HG03139 (cell line): ENCODE data around the gene ITPKB.
"Not testable (repeated sequence)": the region's sequence is repeated elsewhere in the genome, so short reads cannot be mapped to it uniquely, and the experiment has no call there.

Source experiments
- ATAC-seq: cut with Tn5 transposase; IDR thresholded peaks from one replicate; pipeline ENCODE4 v1.9.1; 2021; ENCODE audit not compliant: unreplicated experiment

ITPKB gene

DNA sequence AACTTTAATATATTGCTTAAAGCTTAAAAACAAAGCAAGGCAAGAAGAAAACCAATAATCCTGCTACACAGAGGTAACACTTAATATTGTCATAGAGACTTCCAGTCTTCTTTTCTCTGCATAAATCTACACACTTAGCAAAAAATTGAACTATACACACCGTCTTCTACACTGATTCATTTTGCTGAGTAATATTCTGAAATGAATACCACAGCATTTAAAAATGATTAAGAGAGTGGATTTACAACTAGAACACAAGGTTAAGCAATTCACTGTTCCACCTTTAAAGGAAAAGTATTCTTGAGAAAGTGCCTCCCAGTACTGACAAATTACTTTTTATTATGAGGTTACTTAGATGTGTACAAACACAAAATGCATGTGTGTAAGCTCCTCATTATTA, 22.2 kb upstream of the ITPKB start:
- ATAC-seq, result no peak

GRCh38 chr1:226754793-226755533, 15.9 kb upstream of the ITPKB start:
- no peak for ATAC-seq

GRCh38 chr1:226754097-226754496, 15.0 kb upstream of the ITPKB start:
- ATAC-seq, result no peak

DNA sequence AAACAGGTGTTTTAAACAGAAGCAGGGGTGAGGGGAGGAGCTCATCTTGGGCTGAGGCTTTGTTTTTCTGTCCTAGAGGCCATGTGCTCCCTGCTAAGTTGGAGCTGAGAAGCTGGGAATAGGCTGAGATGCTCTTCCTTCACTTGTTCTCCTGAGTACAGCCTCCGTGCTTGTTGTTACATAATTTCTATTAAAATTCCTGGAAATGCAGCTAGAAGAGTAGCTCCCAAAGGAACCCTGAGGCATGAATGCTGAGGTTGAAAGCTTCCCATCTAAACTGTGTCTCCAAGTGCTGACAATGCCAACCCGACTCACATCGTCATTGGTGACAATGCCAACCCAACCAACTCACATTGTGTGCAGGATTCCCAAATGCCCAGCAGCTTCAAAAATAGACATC, 12.6 kb upstream of the ITPKB start:
- no peak for ATAC-seq

GRCh38 chr1:226751214-226751613, 12.1 kb upstream of the ITPKB start:
- no peak for ATAC-seq

DNA sequence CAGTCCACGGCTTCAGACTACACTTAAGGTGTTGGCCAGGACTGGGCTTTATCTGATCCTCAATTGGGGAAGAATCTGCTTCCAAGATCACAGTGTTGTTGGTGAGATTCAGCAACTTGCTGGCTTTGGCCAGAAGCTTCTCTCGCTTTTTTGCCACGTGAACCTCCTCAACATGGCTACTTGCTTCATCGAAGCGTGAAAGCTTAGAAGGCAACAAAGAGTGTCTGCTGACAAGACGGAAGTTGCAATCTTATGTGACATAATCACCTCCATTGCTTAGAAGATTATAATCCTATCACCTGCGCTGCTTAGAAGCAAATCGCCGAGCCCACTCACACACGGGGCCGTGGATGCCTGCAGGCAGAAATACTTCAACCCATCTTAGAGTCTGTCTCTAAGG, 10.4 kb upstream of the ITPKB start:
- no peak for ATAC-seq

DNA sequence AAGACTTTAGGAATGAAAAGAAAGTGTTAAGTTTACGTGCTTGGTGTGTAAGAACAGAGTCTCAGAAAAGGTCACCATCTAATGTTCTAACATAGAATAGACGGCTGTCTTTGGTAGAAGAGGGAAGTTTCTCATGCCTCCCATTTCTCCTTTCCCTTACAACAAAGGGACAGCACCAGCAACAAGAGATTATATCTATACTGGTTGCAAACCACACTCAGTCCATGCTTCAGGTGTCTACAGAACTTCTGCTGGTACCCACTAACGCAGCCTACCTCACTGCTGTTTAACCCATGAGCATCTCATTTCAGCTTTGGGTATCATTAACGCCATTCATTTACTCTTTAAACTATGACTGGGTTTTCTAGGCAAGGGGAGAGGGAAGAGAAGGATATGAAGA, 9.2 kb upstream of the ITPKB start:
- no peak for ATAC-seq

- ATAC-seq, result not testable (repeated sequence)
Observed at GRCh38 chr1:226747519-226748263, 8.6 kb upstream of the ITPKB start.

DNA sequence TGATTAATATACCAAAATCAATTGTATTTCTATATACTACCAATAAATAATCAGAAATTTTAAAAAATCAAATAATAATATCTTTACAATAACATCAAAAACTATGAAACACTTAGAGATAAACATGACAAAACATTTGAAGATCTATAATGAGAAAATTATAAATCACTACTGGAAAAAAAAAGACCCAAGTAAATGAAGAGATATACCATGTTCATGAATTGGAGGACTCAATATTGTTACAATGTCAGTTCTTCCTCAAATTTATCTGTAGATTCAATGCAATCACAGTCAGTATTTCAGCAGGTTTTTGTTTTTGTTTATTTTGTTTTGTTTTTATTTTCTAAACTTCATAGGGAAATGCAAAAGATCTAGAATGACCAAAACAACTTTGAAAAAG, 4.2 kb upstream of the ITPKB start:
- no peak for ATAC-seq

DNA sequence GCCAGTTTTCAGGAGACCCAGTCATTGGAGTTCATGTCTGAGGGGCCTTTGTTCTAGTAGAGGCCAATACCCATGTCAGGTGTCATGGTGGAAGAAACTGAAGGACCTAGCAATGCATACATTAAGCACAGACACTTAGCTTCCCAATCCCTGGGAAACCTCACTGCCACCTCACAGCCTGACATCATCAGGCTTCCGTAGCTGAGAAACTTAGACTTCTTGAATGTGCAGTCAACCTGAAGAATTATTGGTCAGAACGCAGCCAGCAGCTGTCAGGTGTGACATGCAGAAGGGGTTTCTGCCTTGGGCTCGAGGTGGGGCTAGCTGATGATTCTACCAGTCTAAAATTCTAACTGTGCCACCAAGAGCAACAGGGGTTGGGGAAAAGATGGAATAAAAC, 1.9 kb upstream of the ITPKB start:
- no peak for ATAC-seq

- ATAC-seq, result no peak
Observed at GRCh38 chr1:226739696-226740065, 599 bp upstream of the ITPKB start.

GRCh38 chr1:226738421-226738994, 574 bp downstream of the ITPKB start:
- ATAC-seq, result peak; percentile 31

DNA sequence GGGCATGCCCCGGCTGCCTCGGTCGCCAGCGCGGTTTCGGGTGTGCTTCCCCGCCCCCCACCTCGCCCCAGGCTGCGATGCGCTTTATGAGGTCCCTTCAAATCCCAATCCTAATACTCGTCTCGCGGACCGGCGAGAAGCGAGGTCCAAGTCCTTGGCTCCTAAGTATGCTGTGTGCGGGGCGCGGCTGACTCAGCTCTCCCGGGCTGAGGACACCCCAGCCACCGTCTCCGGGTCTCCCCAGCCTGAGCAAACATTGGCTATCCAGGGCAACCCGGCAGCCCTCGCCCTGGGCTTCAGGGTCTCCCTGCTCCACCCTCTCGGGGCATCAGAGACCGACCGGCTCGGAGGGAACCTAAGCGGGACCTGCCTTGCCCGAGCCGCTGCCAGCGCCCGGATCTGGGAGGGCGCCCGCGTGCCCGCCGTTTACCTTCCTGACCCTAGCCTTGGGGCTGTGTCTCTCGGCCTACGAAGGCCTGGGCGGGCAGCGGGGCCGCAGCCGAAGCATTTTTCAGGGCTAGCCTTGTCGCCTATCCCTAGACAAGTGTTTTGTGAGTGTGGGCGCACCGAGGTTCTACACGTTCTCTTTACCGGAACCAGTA, 1.2 kb downstream of the ITPKB start:
- ATAC-seq, result no peak

GRCh38 chr1:226736908-226737818, 1.9 kb downstream of the ITPKB start:
- peak; percentile 37 for ATAC-seq

DNA sequence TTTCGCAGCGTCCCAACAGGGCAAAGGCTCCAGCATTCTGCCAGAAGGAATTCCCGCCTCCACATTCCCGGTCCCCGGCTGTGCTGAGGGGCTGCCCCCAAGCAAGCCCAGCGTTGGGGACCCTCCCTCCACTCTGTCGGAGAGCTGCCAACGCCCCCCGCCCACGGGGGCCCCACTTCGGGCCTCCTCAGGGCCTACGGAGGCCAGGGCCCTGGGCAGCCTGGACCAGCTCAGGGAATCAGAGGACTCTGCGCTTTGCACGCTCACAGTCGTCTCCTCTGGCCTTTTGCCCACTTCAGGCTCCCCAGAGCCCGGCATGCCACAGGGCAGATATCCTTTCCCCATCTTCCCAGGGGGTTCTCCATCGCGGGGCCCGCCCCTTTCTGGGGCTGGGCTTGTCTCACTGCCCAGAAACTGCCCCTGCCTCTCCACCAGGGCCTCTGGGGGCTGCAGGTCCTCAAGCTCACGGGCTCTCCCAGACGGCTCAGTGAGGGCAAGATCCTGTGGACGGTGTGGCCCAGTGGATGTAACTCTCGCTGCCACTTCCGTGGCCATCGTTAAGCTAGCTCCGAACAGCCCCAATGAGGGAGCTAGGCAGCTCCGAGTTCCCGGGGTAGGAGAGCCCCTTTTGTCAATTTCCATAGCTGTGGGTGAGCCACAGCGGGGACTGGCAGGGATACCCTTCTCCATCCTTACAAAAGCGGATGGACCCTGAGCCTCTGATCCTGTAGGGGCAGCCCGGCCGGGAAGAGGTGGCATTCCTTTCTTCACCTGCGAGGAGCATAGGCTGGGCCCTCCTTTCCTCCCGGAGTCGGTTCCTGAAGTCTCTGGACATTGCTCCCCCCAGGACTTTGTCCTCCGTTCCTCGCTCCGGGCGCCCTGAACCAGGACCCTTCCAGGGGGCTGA, 2.8 kb downstream of the ITPKB start:
- ATAC-seq, result no peak

DNA sequence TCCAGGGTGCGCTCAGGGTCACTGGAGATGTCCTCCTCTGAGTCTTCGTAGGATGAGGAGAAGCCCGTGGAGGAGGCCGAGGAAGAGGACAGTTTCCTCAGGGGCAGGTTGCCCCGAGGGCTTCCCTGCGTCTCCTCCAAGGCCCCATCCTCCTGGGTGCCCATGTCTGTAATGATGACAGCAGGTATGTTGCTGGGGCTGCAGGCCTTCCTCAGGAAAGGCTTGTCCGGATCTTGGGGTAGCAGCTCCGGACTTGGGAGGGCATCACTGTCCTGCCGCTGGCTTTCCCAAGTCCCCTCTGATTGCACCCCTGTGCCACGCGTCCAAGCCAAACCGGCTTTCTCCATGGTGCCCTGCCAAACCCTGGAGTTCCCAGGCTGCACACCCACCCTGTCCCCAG, 3.5 kb downstream of the ITPKB start:
- ATAC-seq, result no peak

DNA sequence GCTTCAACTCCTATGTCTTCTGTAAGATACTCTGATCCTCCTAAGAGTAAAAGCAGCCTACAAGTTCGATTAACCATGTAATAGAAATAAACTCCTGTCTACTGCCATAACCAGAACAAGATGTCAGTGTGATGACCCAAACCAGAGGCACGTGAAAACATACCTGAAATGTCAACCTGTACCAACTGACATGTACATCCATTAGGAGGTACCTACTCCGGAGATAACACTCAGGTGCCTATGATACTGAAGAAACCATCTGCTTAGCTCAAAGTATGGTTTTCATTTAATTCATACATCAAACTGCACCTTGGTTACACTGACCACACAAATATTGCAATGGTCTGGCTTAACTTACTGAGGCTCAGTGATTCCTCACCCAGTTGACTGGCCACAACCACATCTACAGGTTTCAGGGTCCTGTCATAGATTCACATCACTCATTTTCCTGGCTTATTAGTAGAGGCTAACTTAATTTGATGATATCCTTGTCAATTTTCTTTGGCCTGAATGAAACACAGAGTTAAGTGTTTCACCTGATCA, 4.4 kb downstream of the ITPKB start:
- ATAC-seq, result no peak

DNA sequence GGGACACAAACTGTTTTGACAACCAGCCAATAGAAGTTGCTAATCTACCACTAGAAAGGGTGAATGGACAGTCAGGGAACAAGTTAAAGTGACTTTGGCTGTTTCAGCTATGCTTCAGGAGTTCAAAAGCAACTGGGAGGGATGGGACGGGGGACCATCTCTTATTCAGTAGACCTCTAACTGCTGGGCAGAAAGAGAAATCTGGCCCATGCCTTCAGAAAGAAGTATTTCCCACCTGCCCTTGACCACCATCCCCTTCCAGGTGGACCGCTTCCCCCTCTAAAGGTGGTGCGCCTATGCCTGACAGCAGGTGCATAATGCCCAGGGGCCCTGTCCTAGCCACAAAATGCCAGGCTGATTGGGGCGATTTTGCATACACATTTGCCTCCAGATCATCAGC, 5.2 kb downstream of the ITPKB start:
- ATAC-seq, result no peak

GRCh38 chr1:226733304-226733703, 5.8 kb downstream of the ITPKB start:
- ATAC-seq, result no peak

DNA sequence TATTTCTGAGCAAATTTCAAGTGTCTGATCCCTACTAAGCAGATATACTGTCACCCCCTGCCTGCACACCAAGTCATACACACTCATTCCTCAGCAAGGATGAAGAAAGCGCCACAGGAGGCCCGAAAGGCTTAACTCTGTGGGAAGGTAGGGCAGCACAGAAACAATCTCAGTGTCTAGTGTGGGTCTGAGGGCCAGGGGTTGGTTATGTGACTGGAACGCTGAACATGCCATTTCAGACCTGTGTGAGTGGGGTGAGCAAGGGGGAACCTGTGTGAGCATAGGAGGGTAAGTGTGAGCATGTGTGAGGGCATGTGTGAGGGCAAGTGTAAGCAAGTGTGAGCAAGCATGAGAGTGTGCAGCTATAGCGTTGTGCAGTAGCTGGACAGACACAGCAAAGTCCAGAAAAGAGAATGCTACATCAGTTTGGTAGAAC, 6.2 kb downstream of the ITPKB start:
- no peak for ATAC-seq
